ENCODE results near the gene ADAM11. TPM values are rescaled to one million over a fixed set of nuclear protein-coding genes. Genes with fewer than 3 reads are reported as not detected.

ADAM11 gene
- total RNA-seq, 1 donor from 2014 or later = 0.41 TPM

DNA sequence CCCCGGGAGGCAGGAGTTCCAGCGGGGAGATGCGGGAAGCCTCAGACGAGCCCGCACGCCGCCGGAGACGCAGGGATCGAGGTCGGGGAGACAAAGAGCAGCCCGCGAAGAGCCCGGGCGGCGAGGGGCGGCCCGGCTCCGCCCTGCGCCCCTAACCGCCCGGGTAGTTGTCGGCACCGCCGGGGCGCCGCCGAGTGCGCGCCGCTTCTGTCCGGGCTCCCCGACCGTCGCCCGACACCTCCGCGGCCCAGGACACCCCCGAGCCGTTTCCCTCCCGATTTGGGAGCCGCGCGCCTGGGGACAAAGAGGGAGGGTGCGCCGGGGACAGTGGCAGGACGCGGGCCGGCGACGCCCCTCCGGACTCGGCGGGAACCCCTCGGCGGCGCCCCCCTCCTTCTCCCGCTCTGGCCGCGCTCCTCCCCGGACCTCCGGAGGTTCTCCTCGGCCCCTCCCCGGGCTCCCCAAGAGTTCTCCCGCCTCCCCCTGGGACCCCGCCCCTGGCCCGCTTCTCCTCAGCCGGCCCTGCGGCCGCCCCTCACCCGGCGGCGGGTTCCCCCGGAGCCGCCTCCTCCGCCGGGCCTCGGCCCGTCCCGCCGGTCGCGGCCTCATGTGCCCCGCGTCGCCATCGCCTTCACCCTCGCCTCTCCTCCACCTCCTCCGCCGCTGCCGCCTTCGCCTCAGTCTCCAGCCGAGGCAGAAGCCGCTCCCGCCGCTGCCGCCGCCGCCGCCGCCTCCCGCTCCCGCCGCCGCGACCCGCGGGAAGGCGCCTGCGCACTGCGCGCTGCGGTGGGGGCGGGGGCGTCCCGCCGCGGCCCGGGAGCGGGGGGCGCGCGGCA lies 71.0 kb downstream of the ADAM11 start, which contains the start of gene GJC1:
TSS of gene GJC1 (minus strand) at position 765 of the 836 bp plus-strand sequence. CDS start 24,470 bp downstream, outside the sequence.
- TF ChIP-seq, protein P1, sequence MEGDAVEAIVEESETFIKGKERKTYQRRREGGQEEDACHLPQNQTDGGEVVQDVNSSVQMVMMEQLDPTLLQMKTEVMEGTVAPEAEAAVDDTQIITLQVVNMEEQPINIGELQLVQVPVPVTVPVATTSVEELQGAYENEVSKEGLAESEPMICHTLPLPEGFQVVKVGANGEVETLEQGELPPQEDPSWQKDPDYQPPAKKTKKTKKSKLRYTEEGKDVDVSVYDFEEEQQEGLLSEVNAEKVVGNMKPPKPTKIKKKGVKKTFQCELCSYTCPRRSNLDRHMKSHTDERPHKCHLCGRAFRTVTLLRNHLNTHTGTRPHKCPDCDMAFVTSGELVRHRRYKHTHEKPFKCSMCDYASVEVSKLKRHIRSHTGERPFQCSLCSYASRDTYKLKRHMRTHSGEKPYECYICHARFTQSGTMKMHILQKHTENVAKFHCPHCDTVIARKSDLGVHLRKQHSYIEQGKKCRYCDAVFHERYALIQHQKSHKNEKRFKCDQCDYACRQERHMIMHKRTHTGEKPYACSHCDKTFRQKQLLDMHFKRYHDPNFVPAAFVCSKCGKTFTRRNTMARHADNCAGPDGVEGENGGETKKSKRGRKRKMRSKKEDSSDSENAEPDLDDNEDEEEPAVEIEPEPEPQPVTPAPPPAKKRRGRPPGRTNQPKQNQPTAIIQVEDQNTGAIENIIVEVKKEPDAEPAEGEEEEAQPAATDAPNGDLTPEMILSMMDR (IDR thresholded peaks at IDR 0.05) = no peak
- DNase-seq (no peak), ATAC-seq (peak; percentile 59 to 72)
- Histone ChIP-seq H3K9me3 (no peaks in the 10 kb centered on the region), H3K27me3 (ENCODE audit: low read depth) (peaks cover 85% of the 10 kb centered on the region), H3K4me1 (peaks cover 13% of the 10 kb centered on the region), H3K4me3 (peak within 1 kb of the TSS; percentile 55), H3K27ac (peak within 1 kb of the TSS; percentile 51), H3K36me3 (no peaks in the 10 kb centered on the region)
- intact Hi-C loops (cut with DNase I) = no loop called here

DNA sequence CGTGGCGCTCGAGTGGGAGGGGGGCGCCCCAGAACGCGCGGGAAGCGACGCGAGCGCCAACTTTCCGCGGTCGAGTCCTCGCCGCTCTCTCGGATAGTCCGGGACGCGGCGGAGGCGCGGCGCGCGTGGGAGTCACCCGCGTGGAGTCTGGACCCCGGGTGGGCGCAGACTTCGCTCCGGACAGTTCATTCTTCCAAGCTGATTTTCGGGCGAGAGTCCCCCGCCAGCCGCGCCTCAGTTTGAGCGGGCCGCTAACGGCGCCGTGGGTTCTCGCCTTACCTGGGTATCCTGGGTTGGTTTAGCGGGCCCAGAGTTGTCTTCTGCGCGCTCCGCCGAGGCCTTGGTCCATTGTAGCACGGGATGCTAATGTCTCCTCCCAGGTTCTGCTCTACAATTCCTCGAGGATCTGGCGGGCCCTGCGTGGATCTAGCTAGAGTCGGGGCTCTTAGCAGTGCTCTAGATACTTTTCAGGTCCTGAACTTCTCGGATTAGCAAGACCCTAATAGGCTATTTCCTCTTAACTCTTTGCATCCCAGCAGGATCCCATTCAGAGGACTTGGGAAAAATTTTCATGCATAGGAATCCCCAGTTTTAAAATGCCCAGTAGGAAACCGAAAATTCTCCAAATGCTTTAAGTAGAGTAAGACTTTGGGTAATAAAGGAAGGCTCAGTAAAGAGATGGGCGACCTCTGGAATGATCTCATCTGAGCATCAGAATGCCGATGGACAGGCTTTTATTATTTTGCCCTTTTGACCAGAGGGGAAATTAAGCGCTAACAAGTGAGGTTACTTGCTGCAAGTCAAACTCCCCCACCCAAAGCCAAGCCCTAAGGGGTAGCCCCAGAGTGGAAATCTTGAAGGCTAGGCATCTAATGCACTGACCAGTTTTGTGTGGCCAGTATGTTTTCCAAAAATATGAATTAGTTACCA lies 71.8 kb downstream of the ADAM11 start:
- ATAC-seq (peak in 1 of 2 donors; percentile 21), DNase-seq (no peak)
- Histone ChIP-seq H3K4me1 (peaks cover 13% of the 10 kb centered on the region), H3K27ac (peak overlapping the region; percentile 51), H3K9me3 (no peaks in the 10 kb centered on the region), H3K4me3 (peak overlapping the region; percentile 55), H3K27me3 (ENCODE audit: low read depth) (peaks cover 76% of the 10 kb centered on the region), H3K36me3 (no peaks in the 10 kb centered on the region)
- intact Hi-C loops (cut with DNase I) = no loop called here
- TF ChIP-seq, protein P1 (IDR thresholded peaks at IDR 0.05) = no peak

DNA sequence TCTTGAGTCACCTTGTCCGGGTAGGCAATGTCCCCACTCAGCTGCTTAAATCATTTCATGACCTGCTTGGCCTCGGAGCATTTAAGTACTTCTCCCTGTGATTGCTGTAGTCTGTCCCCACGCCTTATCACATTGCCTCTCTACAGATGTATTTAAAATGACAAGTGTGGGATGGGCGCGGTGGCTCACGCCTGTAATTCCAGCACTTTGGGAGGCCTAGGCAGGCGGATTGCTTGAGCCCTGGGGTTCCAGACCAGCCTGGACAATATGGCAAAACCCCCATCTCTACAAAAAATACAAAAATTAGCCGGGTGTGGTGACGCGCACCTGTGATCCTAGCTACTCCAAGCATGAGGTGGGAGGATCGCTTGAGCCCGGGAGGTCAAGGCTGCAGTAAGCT lies 72.6 kb downstream of the ADAM11 start:
- peaks cover 71% of the 10 kb centered on the region for H3K27me3 ChIP-seq (ENCODE audit: low read depth)

More for the DNA sequence above, 72.6 kb downstream of the ADAM11 start:
- no peak for ATAC-seq
- no peaks in the 10 kb centered on the region for H3K9me3 ChIP-seq
- TF ChIP-seq, protein P1 (IDR thresholded peaks at IDR 0.05) = no peak
- H3K36me3 ChIP-seq = no peaks in the 10 kb centered on the region
- no peak overlapping the region for H3K4me3 ChIP-seq
- intact Hi-C loops (cut with DNase I) = no loop called here
- no peak overlapping the region for H3K27ac ChIP-seq
- DNase-seq = no peak
- peaks cover 13% of the 10 kb centered on the region for H3K4me1 ChIP-seq

Other genes starting within 250 kb of the ADAM11 start
- gene FZD2, start 201.5 kb upstream of the ADAM11 start, total RNA-seq = 7.4 TPM
- gene MEIOC, start 102.5 kb upstream of the ADAM11 start, total RNA-seq = not detected
- 18.4 TPM for gene CCDC43, start 69.2 kb upstream of the ADAM11 start, total RNA-seq
- 6.8 TPM for gene DBF4B, start 50.3 kb upstream of the ADAM11 start, total RNA-seq
- gene GJC1, start 71.3 kb downstream of the ADAM11 start, total RNA-seq = 18.4 TPM
- gene HIGD1B, start 88.9 kb downstream of the ADAM11 start, total RNA-seq = 22.3 TPM
- 108 TPM for gene EFTUD2, start 140.5 kb downstream of the ADAM11 start, total RNA-seq
- not detected for gene GFAP, start 156.5 kb downstream of the ADAM11 start, total RNA-seq
- gene KIF18B, start 188.8 kb downstream of the ADAM11 start, total RNA-seq = 0.89 TPM
- not detected for gene C1QL1, start 209.3 kb downstream of the ADAM11 start, total RNA-seq

All from lower lobe of right lung (tissue), 2 donors.